Activated CD4-positive, alpha-beta T cell treated with anti-CD3 and anti-CD28 coated beads, Interleukin-2, amount 10 ng/mL, durations not matched to agents 7 days and 5 days (primary cell): ENCODE results near the gene SMG6. TPM values are rescaled to one million over a fixed set of nuclear protein-coding genes. Genes with fewer than 3 reads are reported as not detected.
A peak's percentile ranks its signal among the peaks of the same experiment; 100 is the strongest.

Source experiments
- CTCF ChIA-PET: fragments of 350-600 bp; sonication (Branson Sonifier 250); formaldehyde crosslinking; loops from one replicate; lab custom pipeline; 2021; ENCODE audit warnings: antibody characterized with exemption; lab: Charles Lee
- POLR2A ChIA-PET: fragments of 350-600 bp; sonication (Branson Sonifier 250); formaldehyde crosslinking; loops from one replicate; lab custom pipeline; 2021; ENCODE audit warnings: antibody characterized with exemption; lab: Charles Lee
- DNase-seq: peaks from one replicate; pipeline ENCODE4 v3.0.0-alpha.2; 2020
- H3K27ac Mint-ChIP-seq: one replicate; pipeline ENCODE4 v1.8.0; 2021; ENCODE audit warnings: mild to moderate bottlenecking, moderate library complexity, mixed read lengths
- H3K27me3 Mint-ChIP-seq: one replicate; pipeline ENCODE4 v1.8.0; 2021; ENCODE audit warnings: mixed read lengths
- H3K36me3 Mint-ChIP-seq: one replicate; pipeline ENCODE4 v1.8.0; 2021; ENCODE audit warnings: low read depth, mixed read lengths
- H3K4me1 Mint-ChIP-seq: one replicate; pipeline ENCODE4 v1.8.0; 2021; ENCODE audit warnings: mixed read lengths
- H3K4me3 Mint-ChIP-seq: one replicate; pipeline ENCODE4 v1.8.0; 2021; ENCODE audit warnings: mild to moderate bottlenecking, moderate library complexity, mixed read lengths
- H3K9me3 Mint-ChIP-seq: one replicate; pipeline ENCODE4 v1.8.0; 2021; ENCODE audit warnings: mixed read lengths
- total RNA-seq, 2 experiments: library from RNA; stranded (reverse); gene quantifications; one replicate each; pipeline ENCODE4 v1.2.3, GENCODE V29; 2021

SMG6 gene
- total RNA-seq, 2 experiments from 2014 or later = 44.3 to 51.1 TPM

- ChIA-PET CTCF (interaction anchor here (0.7 to 1.3 kb wide), 6 partner anchors 12 to 183 kb away, joined by 3 to 8 read pairs (median 4); partner anchors contain the start of gene HIC1), POLR2A (no interaction called here)
- peak; percentile 24 for DNase-seq
- H3K36me3 Mint-ChIP-seq = peaks cover 57% of the 10 kb centered on the region
- H3K4me1 Mint-ChIP-seq = peaks cover 61% of the 10 kb centered on the region
- H3K27me3 Mint-ChIP-seq = no peaks in the 10 kb centered on the region
- H3K27ac Mint-ChIP-seq = peak overlapping the region; percentile 52
- H3K4me3 Mint-ChIP-seq = no peak overlapping the region
- no peaks in the 10 kb centered on the region for H3K9me3 Mint-ChIP-seq
These were observed 65.0 kb downstream of the SMG6 start for GRCh38 chr17:2238432-2239169.

GRCh38 chr17:2237950-2238349 lies 65.6 kb downstream of the SMG6 start:
- H3K4me1 Mint-ChIP-seq = peaks cover 61% of the 10 kb centered on the region
- CTCF ChIA-PET = interaction anchor here (0.7 to 1.3 kb wide), 7 partner anchors 13 to 183 kb away, joined by 3 to 8 read pairs (median 4); partner anchors contain the start of gene HIC1
- no peak overlapping the region for H3K4me3 Mint-ChIP-seq
- H3K36me3 Mint-ChIP-seq = peaks cover 54% of the 10 kb centered on the region
- no peak overlapping the region for H3K27ac Mint-ChIP-seq
- POLR2A ChIA-PET = interaction anchor here (0.7 kb wide), 1 partner anchor 15 kb away, joined by 12 read pairs; no protein-coding TSS in a partner anchor
- no peak for DNase-seq
- H3K9me3 Mint-ChIP-seq = no peaks in the 10 kb centered on the region
- no peaks in the 10 kb centered on the region for H3K27me3 Mint-ChIP-seq

DNA sequence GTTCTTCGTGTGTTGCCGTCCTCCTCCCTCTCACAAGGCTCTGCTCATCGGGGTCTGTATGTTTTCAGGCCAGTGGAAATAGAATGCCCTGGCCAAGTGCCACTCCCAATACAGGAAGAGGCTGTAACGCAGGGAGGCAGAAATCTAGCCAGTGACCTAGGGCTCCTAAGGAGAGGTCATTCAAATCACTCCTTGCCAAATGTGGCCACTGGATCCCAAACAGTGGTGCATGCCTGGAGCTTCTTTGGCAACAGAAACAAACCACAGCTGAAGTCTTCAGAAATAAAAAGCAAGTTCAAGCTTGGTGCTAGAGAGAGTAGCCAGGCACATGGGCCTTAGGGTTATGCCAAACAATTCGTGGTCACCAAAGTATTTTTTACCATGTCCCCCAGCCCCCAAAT lies 66.1 kb downstream of the SMG6 start:
- H3K36me3 Mint-ChIP-seq = peaks cover 50% of the 10 kb centered on the region
- no peak overlapping the region for H3K27ac Mint-ChIP-seq
- no peak for DNase-seq
- POLR2A ChIA-PET = interaction anchor here (0.7 kb wide), 1 partner anchor 15 kb away, joined by 12 read pairs; no protein-coding TSS in a partner anchor
- H3K4me1 Mint-ChIP-seq = peaks cover 60% of the 10 kb centered on the region
- no peaks in the 10 kb centered on the region for H3K9me3 Mint-ChIP-seq
- CTCF ChIA-PET = interaction anchor here (0.7 to 1.3 kb wide), 8 partner anchors 14 to 182 kb away, joined by 3 to 8 read pairs (median 4); partner anchors contain the start of gene HIC1
- H3K4me3 Mint-ChIP-seq = no peak overlapping the region
- H3K27me3 Mint-ChIP-seq = no peaks in the 10 kb centered on the region

- Mint-ChIP-seq H3K9me3 (no peaks in the 10 kb centered on the region), H3K4me1 (peaks cover 65% of the 10 kb centered on the region), H3K36me3 (peaks cover 51% of the 10 kb centered on the region), H3K27ac (no peak overlapping the region), H3K4me3 (no peak overlapping the region), H3K27me3 (no peaks in the 10 kb centered on the region)
- no peak for DNase-seq
- ChIA-PET POLR2A (no interaction called here), CTCF (interaction anchor here (0.6 to 1.9 kb wide), 7 partner anchors 9 to 181 kb away, joined by 3 to 9 read pairs (median 4); partner anchors contain the start of gene HIC1)
These were observed 67.7 kb downstream of the SMG6 start for GRCh38 chr17:2235792-2236366.

DNA sequence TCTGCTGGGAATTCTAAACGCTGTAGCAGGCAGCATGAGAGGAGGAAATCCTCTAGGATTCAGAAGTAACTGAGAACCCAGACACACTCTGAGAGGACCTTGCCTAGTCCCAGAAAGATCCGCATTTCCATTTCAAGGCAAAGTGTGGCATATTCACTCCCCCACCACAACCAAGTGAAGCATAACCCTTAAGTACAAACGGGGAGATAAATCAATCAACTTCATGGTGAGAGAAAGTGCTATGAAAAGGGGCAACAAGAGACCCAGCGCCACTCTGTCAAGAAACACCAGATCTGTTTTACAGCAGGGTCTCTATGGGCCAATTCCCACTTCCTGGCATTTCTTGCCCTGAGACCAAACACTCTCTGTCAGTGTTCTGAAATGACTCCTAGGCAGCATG lies 68.3 kb downstream of the SMG6 start:
- ChIA-PET POLR2A (no interaction called here), CTCF (interaction anchor here (0.6 to 1.9 kb wide), 5 partner anchors 10 to 180 kb away, joined by 3 to 9 read pairs (median 4); partner anchors contain the start of gene HIC1)
- Mint-ChIP-seq H3K27ac (no peak overlapping the region), H3K4me1 (peaks cover 65% of the 10 kb centered on the region), H3K4me3 (no peak overlapping the region), H3K27me3 (no peaks in the 10 kb centered on the region), H3K9me3 (no peaks in the 10 kb centered on the region), H3K36me3 (peaks cover 51% of the 10 kb centered on the region)
- DNase-seq = no peak

DNA sequence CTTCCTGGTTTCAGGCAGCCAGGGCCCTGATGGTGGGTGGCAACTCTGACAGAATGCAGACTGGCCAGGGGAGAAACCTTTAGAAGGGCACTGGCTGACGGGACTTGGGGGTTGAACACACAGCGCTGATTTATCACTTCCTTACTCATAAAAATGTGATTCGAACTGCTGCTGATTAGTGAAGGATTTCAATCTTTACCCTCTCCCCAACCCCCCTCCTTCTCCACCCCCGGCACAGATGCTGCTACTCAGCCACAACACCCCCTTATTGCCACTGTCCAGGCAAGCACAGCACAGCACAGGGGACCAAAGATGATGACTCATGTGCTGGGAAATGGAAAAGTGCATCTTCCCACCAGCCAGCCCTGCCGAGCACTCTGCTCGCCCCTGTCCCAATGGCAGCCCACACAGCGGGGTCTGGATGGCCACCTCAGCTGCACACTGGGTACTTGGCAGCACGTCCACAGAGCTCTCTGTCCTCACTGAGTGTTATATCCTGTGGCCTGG lies 70.1 kb downstream of the SMG6 start:
- H3K9me3 Mint-ChIP-seq = no peaks in the 10 kb centered on the region
- no peaks in the 10 kb centered on the region for H3K27me3 Mint-ChIP-seq
- H3K4me3 Mint-ChIP-seq = no peak overlapping the region
- H3K27ac Mint-ChIP-seq = no peak overlapping the region
- H3K4me1 Mint-ChIP-seq = peaks cover 60% of the 10 kb centered on the region
- ChIA-PET POLR2A (no interaction called here), CTCF (interaction anchor here (1.2 to 1.3 kb wide), 2 partner anchors 175 to 177 kb away, joined by 3 to 4 read pairs; no protein-coding TSS in a partner anchor)
- no peak for DNase-seq
- peaks cover 49% of the 10 kb centered on the region for H3K36me3 Mint-ChIP-seq

DNA sequence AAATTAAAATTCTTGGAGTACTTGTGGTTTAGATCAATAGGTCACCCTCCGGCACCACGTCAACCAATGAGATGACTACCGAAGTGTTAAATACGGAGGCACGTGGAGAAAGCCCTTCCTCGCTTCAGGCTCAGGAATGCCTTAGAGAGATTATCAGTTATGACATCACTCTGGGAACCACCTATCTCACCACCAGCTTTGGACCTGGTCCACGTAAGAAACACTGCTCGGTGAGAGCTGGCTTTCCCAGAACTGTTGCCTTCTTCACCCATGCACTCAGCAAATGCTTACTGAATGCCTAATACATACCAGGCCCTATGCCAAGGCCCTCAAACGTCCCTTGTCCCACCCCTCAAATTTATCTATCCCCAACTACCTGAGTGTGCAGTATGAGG lies 71.3 kb downstream of the SMG6 start:
- CTCF ChIA-PET = interaction anchor here (0.8 to 1.7 kb wide), 3 partner anchors 11 to 177 kb away, joined by 3 to 8 read pairs (median 3); partner anchors contain the start of gene HIC1
- peaks cover 52% of the 10 kb centered on the region for H3K4me1 Mint-ChIP-seq

DNA sequence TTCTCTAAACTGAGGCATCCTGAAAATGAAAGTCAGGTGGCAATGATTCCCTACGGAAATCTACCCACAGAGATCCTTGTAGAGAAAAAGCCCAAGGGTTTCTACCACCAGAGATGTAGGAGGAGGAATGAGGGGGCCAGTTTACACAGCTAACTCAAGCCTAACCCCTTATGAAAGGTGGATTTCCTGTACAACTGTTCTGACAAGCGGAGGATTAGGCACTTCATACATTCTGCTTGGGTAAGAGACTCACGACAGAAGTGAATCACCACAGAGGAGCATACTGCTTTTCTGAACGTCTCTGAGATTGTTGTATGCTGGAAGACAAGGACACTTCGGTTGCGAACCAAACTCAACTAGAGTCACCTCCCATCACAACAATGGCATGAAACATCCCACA lies 72.7 kb downstream of the SMG6 start:
- no peak for DNase-seq
- Mint-ChIP-seq H3K27ac (no peak overlapping the region), H3K4me3 (no peak overlapping the region), H3K9me3 (no peaks in the 10 kb centered on the region), H3K27me3 (no peaks in the 10 kb centered on the region), H3K4me1 (peaks cover 43% of the 10 kb centered on the region), H3K36me3 (peaks cover 47% of the 10 kb centered on the region)
- ChIA-PET CTCF (interaction anchor here (0.5 to 1.7 kb wide), 5 partner anchors 14 to 176 kb away, joined by 3 to 11 read pairs (median 3); partner anchors contain the start of gene HIC1), POLR2A (no interaction called here)

More for the DNA sequence above, 71.3 kb downstream of the SMG6 start:
- H3K4me3 Mint-ChIP-seq = no peak overlapping the region
- no peaks in the 10 kb centered on the region for H3K27me3 Mint-ChIP-seq
- POLR2A ChIA-PET = no interaction called here
- H3K36me3 Mint-ChIP-seq = peaks cover 49% of the 10 kb centered on the region
- DNase-seq = no peak
- H3K27ac Mint-ChIP-seq = no peak overlapping the region
- no peaks in the 10 kb centered on the region for H3K9me3 Mint-ChIP-seq

DNA sequence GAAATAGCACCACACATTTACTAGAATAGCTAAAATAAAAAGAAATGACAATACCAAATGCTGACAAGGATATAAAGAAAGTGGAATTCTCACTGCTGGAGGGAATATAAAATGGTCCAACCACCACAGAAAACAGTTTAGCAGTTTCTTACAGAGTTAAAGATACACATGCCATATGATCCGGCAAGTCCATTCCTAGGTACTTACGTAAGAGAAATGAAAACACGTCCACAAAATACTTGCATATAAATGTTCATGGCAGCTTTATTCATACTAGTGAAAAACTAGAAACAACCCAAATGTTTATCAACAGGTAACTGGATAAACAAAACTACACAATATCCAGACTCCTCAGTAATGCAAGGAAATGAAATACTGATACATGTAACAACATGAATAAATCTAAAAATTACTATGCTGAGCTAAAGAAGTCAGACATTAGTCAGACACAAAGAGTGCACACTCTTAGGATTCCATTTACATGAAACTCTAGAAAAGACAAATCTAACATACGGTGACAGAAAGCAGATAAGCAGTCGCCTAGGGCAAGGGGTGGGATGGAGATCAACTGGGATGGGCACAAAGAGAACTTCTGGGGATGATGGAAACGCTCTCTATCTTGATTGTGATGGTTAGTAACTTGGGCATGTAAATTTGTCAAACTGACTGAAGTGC lies 76.4 kb downstream of the SMG6 start:
- ChIA-PET CTCF (interaction anchor here (0.6 to 1.3 kb wide), 2 partner anchors 17 to 18 kb away, joined by 3 read pairs; no protein-coding TSS in a partner anchor), POLR2A (no interaction called here)
- no peaks in the 10 kb centered on the region for H3K9me3 Mint-ChIP-seq
- DNase-seq = no peak
- H3K27me3 Mint-ChIP-seq = no peaks in the 10 kb centered on the region
- H3K27ac Mint-ChIP-seq = no peak overlapping the region
- peaks cover 47% of the 10 kb centered on the region for H3K36me3 Mint-ChIP-seq
- peaks cover 60% of the 10 kb centered on the region for H3K4me1 Mint-ChIP-seq
- no peak overlapping the region for H3K4me3 Mint-ChIP-seq

- Mint-ChIP-seq H3K4me3 (no peak overlapping the region), H3K36me3 (peaks cover 36% of the 10 kb centered on the region), H3K9me3 (peaks cover 2% of the 10 kb centered on the region), H3K27ac (no peak overlapping the region), H3K27me3 (no peaks in the 10 kb centered on the region), H3K4me1 (peaks cover 41% of the 10 kb centered on the region)
- ChIA-PET POLR2A (interaction anchor here (0.8 kb wide), 1 partner anchor 13 kb away, joined by 3 read pairs; no protein-coding TSS in a partner anchor), CTCF (interaction anchor here (0.6 to 4.2 kb wide), 12 partner anchors 9 to 168 kb away, joined by 3 to 19 read pairs (median 4); partner anchors contain the start of gene HIC1)
- DNase-seq = no peak
These were observed 80.0 kb downstream of the SMG6 start for GRCh38 chr17:2223617-2223927.

- DNase-seq = peak; percentile 44
- Mint-ChIP-seq H3K27ac (peak overlapping the region; percentile 5), H3K4me3 (no peak overlapping the region), H3K36me3 (peaks cover 40% of the 10 kb centered on the region), H3K9me3 (peaks cover 4% of the 10 kb centered on the region), H3K4me1 (peaks cover 45% of the 10 kb centered on the region), H3K27me3 (no peaks in the 10 kb centered on the region)
- POLR2A ChIA-PET = interaction anchor here (0.8 kb wide), 1 partner anchor 13 kb away, joined by 3 read pairs; no protein-coding TSS in a partner anchor
- CTCF ChIA-PET = interaction anchor here (0.5 to 4.2 kb wide), 13 partner anchors 9 to 168 kb away, joined by 3 to 19 read pairs (median 4); partner anchors contain the start of gene HIC1
These were observed 80.5 kb downstream of the SMG6 start for GRCh38 chr17:2222901-2223616.
